Neural cell (in vitro differentiated cells): ENCODE data around the gene ZNRF4.

Experiments used
- EP300 ChIP-seq: fragments of 450-650 bp; conservative IDR thresholded peaks from 2 replicates; pipeline ENCODE4 v1.6.1; 2014; ENCODE audit warnings: antibody characterized with exemption, mild to moderate bottlenecking, moderate library complexity; ENCODE audit not compliant: poor library complexity, severe bottlenecking
- EZH2 ChIP-seq: fragments of 200-600, 300-800 bp; shearing (Covaris generic), sonication (generic); IDR thresholded peaks from 2 replicates; pipeline ENCODE4 v1.6.1; 2014; ENCODE audit warnings: antibody characterized with exemption, low read length, borderline replicate concordance, mild to moderate bottlenecking; ENCODE audit not compliant: insufficient read depth, poor library complexity, severe bottlenecking
- POLR2AphosphoS5 ChIP-seq: IDR thresholded peaks from 2 replicates; pipeline ENCODE4 v1.6.1; 2012
- RAD21 ChIP-seq: fragments of 450-650 bp; conservative IDR thresholded peaks from 2 replicates; pipeline ENCODE4 v1.6.1; 2014; ENCODE audit warnings: antibody characterized with exemption, mild to moderate bottlenecking, moderate library complexity
- SMC3 ChIP-seq: fragments of 450-650 bp; conservative IDR thresholded peaks from 2 replicates; pipeline ENCODE4 v1.6.1; 2014; ENCODE audit warnings: antibody characterized with exemption, mild to moderate bottlenecking, moderate library complexity; ENCODE audit not compliant: poor library complexity
- TAF1 ChIP-seq: IDR thresholded peaks from 2 replicates; pipeline ENCODE4 v1.6.1; 2012; ENCODE audit warnings: low read depth
- TF ChIP-seq, protein P1 (sequence below): fragments of 450-650 bp; IDR thresholded peaks from 2 replicates; pipeline ENCODE4 v1.5.1; 2014; ENCODE audit warnings: antibody characterized with exemption, mild to moderate bottlenecking, moderate library complexity; ENCODE audit not compliant: poor library complexity, severe bottlenecking
- TF ChIP-seq, protein P2 (sequence below): IDR thresholded peaks from 2 replicates; pipeline ENCODE4 v1.6.1; 2012; ENCODE audit warnings: borderline replicate concordance

DNA sequence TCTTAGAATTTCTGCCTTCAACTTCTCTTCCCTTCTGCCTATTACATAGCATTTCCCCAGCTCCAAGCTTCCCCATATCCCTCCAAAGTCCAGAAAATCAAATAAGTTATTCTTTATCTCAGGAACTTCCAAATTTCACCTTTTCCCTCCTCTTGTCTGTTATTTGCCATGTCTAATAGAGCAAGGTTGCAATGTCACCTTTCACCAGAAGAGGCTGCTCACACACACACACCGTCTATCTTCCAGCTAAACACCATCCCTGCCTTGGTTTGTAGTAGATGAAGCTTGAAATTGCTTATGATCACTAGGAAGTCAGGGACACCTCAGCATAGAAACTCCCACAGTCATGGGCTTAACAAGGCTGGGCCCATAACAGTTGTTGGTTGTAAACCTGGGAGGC is 48.4 kb downstream of the ZNRF4 start:
- TF ChIP-seq EP300, result no peak
- TF ChIP-seq, protein P1, sequence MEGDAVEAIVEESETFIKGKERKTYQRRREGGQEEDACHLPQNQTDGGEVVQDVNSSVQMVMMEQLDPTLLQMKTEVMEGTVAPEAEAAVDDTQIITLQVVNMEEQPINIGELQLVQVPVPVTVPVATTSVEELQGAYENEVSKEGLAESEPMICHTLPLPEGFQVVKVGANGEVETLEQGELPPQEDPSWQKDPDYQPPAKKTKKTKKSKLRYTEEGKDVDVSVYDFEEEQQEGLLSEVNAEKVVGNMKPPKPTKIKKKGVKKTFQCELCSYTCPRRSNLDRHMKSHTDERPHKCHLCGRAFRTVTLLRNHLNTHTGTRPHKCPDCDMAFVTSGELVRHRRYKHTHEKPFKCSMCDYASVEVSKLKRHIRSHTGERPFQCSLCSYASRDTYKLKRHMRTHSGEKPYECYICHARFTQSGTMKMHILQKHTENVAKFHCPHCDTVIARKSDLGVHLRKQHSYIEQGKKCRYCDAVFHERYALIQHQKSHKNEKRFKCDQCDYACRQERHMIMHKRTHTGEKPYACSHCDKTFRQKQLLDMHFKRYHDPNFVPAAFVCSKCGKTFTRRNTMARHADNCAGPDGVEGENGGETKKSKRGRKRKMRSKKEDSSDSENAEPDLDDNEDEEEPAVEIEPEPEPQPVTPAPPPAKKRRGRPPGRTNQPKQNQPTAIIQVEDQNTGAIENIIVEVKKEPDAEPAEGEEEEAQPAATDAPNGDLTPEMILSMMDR, result no peak
- no peak for TF ChIP-seq POLR2AphosphoS5
- TF ChIP-seq TAF1, result no peak
- TF ChIP-seq SMC3, result no peak
- TF ChIP-seq EZH2, result no peak
- TF ChIP-seq RAD21, result no peak
- TF ChIP-seq, protein P2, sequence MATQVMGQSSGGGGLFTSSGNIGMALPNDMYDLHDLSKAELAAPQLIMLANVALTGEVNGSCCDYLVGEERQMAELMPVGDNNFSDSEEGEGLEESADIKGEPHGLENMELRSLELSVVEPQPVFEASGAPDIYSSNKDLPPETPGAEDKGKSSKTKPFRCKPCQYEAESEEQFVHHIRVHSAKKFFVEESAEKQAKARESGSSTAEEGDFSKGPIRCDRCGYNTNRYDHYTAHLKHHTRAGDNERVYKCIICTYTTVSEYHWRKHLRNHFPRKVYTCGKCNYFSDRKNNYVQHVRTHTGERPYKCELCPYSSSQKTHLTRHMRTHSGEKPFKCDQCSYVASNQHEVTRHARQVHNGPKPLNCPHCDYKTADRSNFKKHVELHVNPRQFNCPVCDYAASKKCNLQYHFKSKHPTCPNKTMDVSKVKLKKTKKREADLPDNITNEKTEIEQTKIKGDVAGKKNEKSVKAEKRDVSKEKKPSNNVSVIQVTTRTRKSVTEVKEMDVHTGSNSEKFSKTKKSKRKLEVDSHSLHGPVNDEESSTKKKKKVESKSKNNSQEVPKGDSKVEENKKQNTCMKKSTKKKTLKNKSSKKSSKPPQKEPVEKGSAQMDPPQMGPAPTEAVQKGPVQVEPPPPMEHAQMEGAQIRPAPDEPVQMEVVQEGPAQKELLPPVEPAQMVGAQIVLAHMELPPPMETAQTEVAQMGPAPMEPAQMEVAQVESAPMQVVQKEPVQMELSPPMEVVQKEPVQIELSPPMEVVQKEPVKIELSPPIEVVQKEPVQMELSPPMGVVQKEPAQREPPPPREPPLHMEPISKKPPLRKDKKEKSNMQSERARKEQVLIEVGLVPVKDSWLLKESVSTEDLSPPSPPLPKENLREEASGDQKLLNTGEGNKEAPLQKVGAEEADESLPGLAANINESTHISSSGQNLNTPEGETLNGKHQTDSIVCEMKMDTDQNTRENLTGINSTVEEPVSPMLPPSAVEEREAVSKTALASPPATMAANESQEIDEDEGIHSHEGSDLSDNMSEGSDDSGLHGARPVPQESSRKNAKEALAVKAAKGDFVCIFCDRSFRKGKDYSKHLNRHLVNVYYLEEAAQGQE, result no peak
